ENCODE results near the gene PSD4. TPM values are rescaled to one million over a fixed set of nuclear protein-coding genes. Genes with fewer than 3 reads are reported as not detected.

PSD4 gene
- total RNA-seq, 1 donor from 2014 or later: 1.9 TPM

DNA sequence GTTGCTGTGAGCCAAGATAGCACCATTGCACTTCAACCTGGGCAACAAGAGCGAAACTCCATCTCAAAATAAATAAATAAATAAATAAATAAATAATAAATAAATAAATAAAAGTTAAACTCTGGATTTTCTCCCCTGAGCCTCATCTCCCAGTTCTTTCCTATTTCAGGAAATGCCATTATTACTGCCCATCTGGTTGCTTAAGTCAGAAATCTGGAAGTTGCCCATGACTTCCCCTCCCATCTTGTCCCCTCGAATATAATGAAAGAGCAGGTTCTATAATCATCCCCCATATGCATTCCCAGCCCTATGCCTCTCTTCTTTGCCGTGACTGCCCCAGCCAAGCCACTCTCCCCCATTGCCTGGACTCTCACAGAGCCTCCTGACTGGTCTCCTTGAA lies 4.2 kb upstream of the PSD4 start:
- Mint-ChIP-seq H3K27ac (ENCODE audit: unreplicated experiment) (no peak overlapping the region), H3K4me1 (ENCODE audit: unreplicated experiment) (peaks cover 21% of the 10 kb centered on the region), H3K9me3 (ENCODE audit: unreplicated experiment) (no peaks in the 10 kb centered on the region), H3K36me3 (ENCODE audit: low read depth, unreplicated experiment) (peaks cover 3% of the 10 kb centered on the region), H3K4me3 (ENCODE audit: unreplicated experiment) (no peak overlapping the region), H3K27me3 (ENCODE audit: unreplicated experiment) (peaks cover 1% of the 10 kb centered on the region)
- DNase-seq (ENCODE audit: low spot score): no peak
- TF ChIP-seq, protein P1, sequence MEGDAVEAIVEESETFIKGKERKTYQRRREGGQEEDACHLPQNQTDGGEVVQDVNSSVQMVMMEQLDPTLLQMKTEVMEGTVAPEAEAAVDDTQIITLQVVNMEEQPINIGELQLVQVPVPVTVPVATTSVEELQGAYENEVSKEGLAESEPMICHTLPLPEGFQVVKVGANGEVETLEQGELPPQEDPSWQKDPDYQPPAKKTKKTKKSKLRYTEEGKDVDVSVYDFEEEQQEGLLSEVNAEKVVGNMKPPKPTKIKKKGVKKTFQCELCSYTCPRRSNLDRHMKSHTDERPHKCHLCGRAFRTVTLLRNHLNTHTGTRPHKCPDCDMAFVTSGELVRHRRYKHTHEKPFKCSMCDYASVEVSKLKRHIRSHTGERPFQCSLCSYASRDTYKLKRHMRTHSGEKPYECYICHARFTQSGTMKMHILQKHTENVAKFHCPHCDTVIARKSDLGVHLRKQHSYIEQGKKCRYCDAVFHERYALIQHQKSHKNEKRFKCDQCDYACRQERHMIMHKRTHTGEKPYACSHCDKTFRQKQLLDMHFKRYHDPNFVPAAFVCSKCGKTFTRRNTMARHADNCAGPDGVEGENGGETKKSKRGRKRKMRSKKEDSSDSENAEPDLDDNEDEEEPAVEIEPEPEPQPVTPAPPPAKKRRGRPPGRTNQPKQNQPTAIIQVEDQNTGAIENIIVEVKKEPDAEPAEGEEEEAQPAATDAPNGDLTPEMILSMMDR (IDR thresholded peaks at IDR 0.05; ENCODE audit: unreplicated experiment): no peak

- H3K36me3 Mint-ChIP-seq (ENCODE audit: low read depth, unreplicated experiment): peaks cover 3% of the 10 kb centered on the region
- TF ChIP-seq, protein P1 (IDR thresholded peaks at IDR 0.05; ENCODE audit: unreplicated experiment): no peak
- DNase-seq (ENCODE audit: low spot score): no peak
- no peak overlapping the region for H3K27ac Mint-ChIP-seq (ENCODE audit: unreplicated experiment)
- H3K4me1 Mint-ChIP-seq (ENCODE audit: unreplicated experiment): peaks cover 11% of the 10 kb centered on the region
- no peak overlapping the region for H3K4me3 Mint-ChIP-seq (ENCODE audit: unreplicated experiment)
- H3K27me3 Mint-ChIP-seq (ENCODE audit: unreplicated experiment): peaks cover 5% of the 10 kb centered on the region
- H3K9me3 Mint-ChIP-seq (ENCODE audit: unreplicated experiment): no peaks in the 10 kb centered on the region
Observed at GRCh38 chr2:113171334-113172075, 2.3 kb upstream of the PSD4 start.

GRCh38 chr2:113172721-113173541 lies 840 bp upstream of the PSD4 start:
- Mint-ChIP-seq H3K9me3 (ENCODE audit: unreplicated experiment) (no peaks in the 10 kb centered on the region), H3K4me3 (ENCODE audit: unreplicated experiment) (no peak overlapping the region), H3K27me3 (ENCODE audit: unreplicated experiment) (peaks cover 5% of the 10 kb centered on the region), H3K4me1 (ENCODE audit: unreplicated experiment) (peaks cover 8% of the 10 kb centered on the region), H3K27ac (ENCODE audit: unreplicated experiment) (no peak overlapping the region), H3K36me3 (ENCODE audit: low read depth, unreplicated experiment) (peaks cover 3% of the 10 kb centered on the region)
- no peak for DNase-seq (ENCODE audit: low spot score)
- TF ChIP-seq, protein P1 (IDR thresholded peaks at IDR 0.05; ENCODE audit: unreplicated experiment): no peak

- TF ChIP-seq, protein P1 (IDR thresholded peaks at IDR 0.05; ENCODE audit: unreplicated experiment): no peak
- Mint-ChIP-seq H3K9me3 (ENCODE audit: unreplicated experiment) (no peaks in the 10 kb centered on the region), H3K36me3 (ENCODE audit: low read depth, unreplicated experiment) (no peaks in the 10 kb centered on the region), H3K4me3 (ENCODE audit: unreplicated experiment) (no peak overlapping the region), H3K27me3 (ENCODE audit: unreplicated experiment) (peaks cover 6% of the 10 kb centered on the region), H3K4me1 (ENCODE audit: unreplicated experiment) (peaks cover 6% of the 10 kb centered on the region), H3K27ac (ENCODE audit: unreplicated experiment) (no peak overlapping the region)
- DNase-seq (ENCODE audit: low spot score): no peak
Observed at GRCh38 chr2:113174376-113174750, 592 bp downstream of the PSD4 start.

Measured in endothelial cell (in vitro differentiated cells).